Naive B cell (primary cell): ENCODE results near the gene PRSS35. TPM values are rescaled to one million over a fixed set of nuclear protein-coding genes. Genes with fewer than 3 reads are reported as not detected.
"Not testable (repeated sequence)": the region's sequence is repeated elsewhere in the genome, so short reads cannot be mapped to it uniquely, and the experiment has no call there.

Experiments used
- ATAC-seq, 2 donors: fragments of 150-1000 bp; cut with Tn5 transposase; 2 replicates each; pipeline ENCODE4 v1.10.0; 2021; ENCODE audit warnings: low read depth in 2 of 2, mild to moderate bottlenecking in 2 of 2, moderate library complexity in 2 of 2
- DNase-seq: peaks from one replicate; pipeline ENCODE4 v3.0.0; 2022
- H3K27ac Mint-ChIP-seq, 6 donors: one replicate each; pipeline ENCODE4 v1.8.0; 2020 to 2022; ENCODE audit warnings: mild to moderate bottlenecking in 6 of 6, mixed read lengths in 6 of 6, moderate library complexity in 5 of 6, inconsistent platforms in 2 of 6
- H3K27me3 Mint-ChIP-seq, 3 donors: one replicate each; pipeline ENCODE4 v1.8.0; 2021 to 2022; ENCODE audit warnings: mixed read lengths in 3 of 3, mild to moderate bottlenecking in 1 of 3
- H3K36me3 Mint-ChIP-seq, 2 donors: one replicate each; pipeline ENCODE4 v1.8.0; 2020 to 2022; ENCODE audit warnings: mixed read lengths in 2 of 2, inconsistent platforms in 1 of 2, mild to moderate bottlenecking in 1 of 2
- H3K4me1 Mint-ChIP-seq, 3 donors: one replicate each; pipeline ENCODE4 v1.8.0; 2020 to 2022; ENCODE audit warnings: mixed read lengths in 3 of 3, inconsistent platforms in 1 of 3, mild to moderate bottlenecking in 1 of 3, moderate library complexity in 1 of 3
- H3K4me3 Mint-ChIP-seq, 8 donors: one replicate each; pipeline ENCODE4 v1.8.0; 2020 to 2022; ENCODE audit warnings: mild to moderate bottlenecking in 8 of 8, mixed read lengths in 8 of 8, moderate library complexity in 8 of 8, inconsistent platforms in 2 of 8
- H3K9me3 Mint-ChIP-seq, 7 donors: one replicate each; pipeline ENCODE4 v1.8.0; 2020 to 2022; ENCODE audit warnings: mixed read lengths in 7 of 7, mild to moderate bottlenecking in 5 of 7, inconsistent platforms in 2 of 7, moderate library complexity in 1 of 7
- polyA plus RNA-seq, 6 donors: library from polyadenylated mRNA; unstranded; fragments of 300-500 nt; fragmentation: Illumina TruSeq; gene quantifications; one replicate each; pipeline ENCODE4 v1.2.3, GENCODE V29; 2021; ENCODE audit warnings: low read depth in 6 of 6

PRSS35 gene
- not detected for polyA plus RNA-seq

GRCh38 chr6:83511901-83512681 is at the start of gene PRSS35:
Gene PRSS35, plus strand, starts transcription at chr6:83512534. Its CDS starts 10,908 bp downstream, at chr6:83523442.
- Mint-ChIP-seq H3K4me1 (peaks cover 8 to 11% (median 9%) of the 10 kb centered on the region in 3 donors), H3K27ac (no peak within 1 kb of the TSS), H3K4me3 (peak within 1 kb of the TSS in 4 of 8 donors; percentile 32 to 65 (median 42)), H3K9me3 (no peaks in the 10 kb centered on the region), H3K27me3 (peaks cover 43 to 62% (median 55%) of the 10 kb centered on the region in 3 donors), H3K36me3 (no peaks in the 10 kb centered on the region)
- DNase-seq: no peak
- ATAC-seq: peak in 1 of 2 donors; percentile 28

- H3K4me3 Mint-ChIP-seq: no peak overlapping the region
- no peak for DNase-seq
- H3K36me3 Mint-ChIP-seq: no peaks in the 10 kb centered on the region
- H3K27me3 Mint-ChIP-seq: peaks cover 0 to 7% (median 0%) of the 10 kb centered on the region in 3 donors
- H3K27ac Mint-ChIP-seq: no peak overlapping the region
- H3K4me1 Mint-ChIP-seq: no peaks in the 10 kb centered on the region
- no peak for ATAC-seq
- peaks cover 0 to 3% (median 0%) of the 10 kb centered on the region in 7 donors for H3K9me3 Mint-ChIP-seq
Observed at GRCh38 chr6:83463886-83464285, 48.4 kb upstream of the PRSS35 start.

- ATAC-seq: no peak
- no peak overlapping the region for H3K27ac Mint-ChIP-seq
- no peaks in the 10 kb centered on the region for H3K4me1 Mint-ChIP-seq
- H3K36me3 Mint-ChIP-seq: no peaks in the 10 kb centered on the region
- H3K27me3 Mint-ChIP-seq: peaks cover 0 to 7% (median 0%) of the 10 kb centered on the region in 3 donors
- H3K9me3 Mint-ChIP-seq: peaks cover 0 to 3% (median 0%) of the 10 kb centered on the region in 7 donors
- DNase-seq: no peak
- peak overlapping the region in 1 of 8 donors; percentile 19 for H3K4me3 Mint-ChIP-seq
Observed at GRCh38 chr6:83464381-83465140, 47.8 kb upstream of the PRSS35 start.

- no peaks in the 10 kb centered on the region for H3K4me1 Mint-ChIP-seq
Observed at GRCh38 chr6:83466328-83466727, 46.0 kb upstream of the PRSS35 start.

GRCh38 chr6:83467620-83468036 is 44.7 kb upstream of the PRSS35 start:
- Mint-ChIP-seq H3K27ac (no peak overlapping the region), H3K9me3 (peaks cover 0 to 3% (median 0%) of the 10 kb centered on the region in 7 donors), H3K27me3 (peaks cover 0 to 7% (median 5%) of the 10 kb centered on the region in 3 donors), H3K4me1 (no peaks in the 10 kb centered on the region), H3K36me3 (no peaks in the 10 kb centered on the region), H3K4me3 (no peak overlapping the region)
- ATAC-seq (no peak), DNase-seq (no peak)

More at GRCh38 chr6:83466328-83466727, 46.0 kb upstream of the PRSS35 start:
- H3K27ac Mint-ChIP-seq: no peak overlapping the region
- no peak overlapping the region for H3K4me3 Mint-ChIP-seq
- ATAC-seq (no peak), DNase-seq (no peak)
- peaks cover 0 to 7% (median 0%) of the 10 kb centered on the region in 3 donors for H3K27me3 Mint-ChIP-seq
- no peaks in the 10 kb centered on the region for H3K36me3 Mint-ChIP-seq
- H3K9me3 Mint-ChIP-seq: peaks cover 0 to 3% (median 0%) of the 10 kb centered on the region in 7 donors

- peaks cover 3 to 6% (median 5%) of the 10 kb centered on the region in 3 donors for H3K27me3 Mint-ChIP-seq
- no peaks in the 10 kb centered on the region for H3K36me3 Mint-ChIP-seq
- H3K4me1 Mint-ChIP-seq: no peaks in the 10 kb centered on the region
- peaks cover 0 to 3% (median 0%) of the 10 kb centered on the region in 7 donors for H3K9me3 Mint-ChIP-seq
- ATAC-seq (no peak), DNase-seq (no peak)
- H3K27ac Mint-ChIP-seq: no peak overlapping the region
- H3K4me3 Mint-ChIP-seq: no peak overlapping the region
Observed at GRCh38 chr6:83470001-83470400, 42.3 kb upstream of the PRSS35 start.

GRCh38 chr6:83470587-83470986 is 41.7 kb upstream of the PRSS35 start:
- H3K4me1 Mint-ChIP-seq: no peaks in the 10 kb centered on the region
- peaks cover 4 to 6% (median 5%) of the 10 kb centered on the region in 3 donors for H3K27me3 Mint-ChIP-seq
- no peak overlapping the region for H3K4me3 Mint-ChIP-seq
- no peak for DNase-seq
- no peak overlapping the region for H3K27ac Mint-ChIP-seq
- H3K36me3 Mint-ChIP-seq: no peaks in the 10 kb centered on the region
- ATAC-seq: no peak
- H3K9me3 Mint-ChIP-seq: peaks cover 0 to 3% (median 0%) of the 10 kb centered on the region in 7 donors

GRCh38 chr6:83472767-83473166 is 39.6 kb upstream of the PRSS35 start:
- ATAC-seq: no peak
- Mint-ChIP-seq H3K4me1 (no peaks in the 10 kb centered on the region), H3K4me3 (no peak overlapping the region), H3K27ac (no peak overlapping the region), H3K27me3 (peaks cover 4 to 6% (median 5%) of the 10 kb centered on the region in 3 donors), H3K9me3 (peaks cover 0 to 3% (median 0%) of the 10 kb centered on the region in 7 donors), H3K36me3 (no peaks in the 10 kb centered on the region)
- DNase-seq: no peak

- Mint-ChIP-seq H3K27me3 (peaks cover 4 to 6% (median 5%) of the 10 kb centered on the region in 3 donors), H3K9me3 (peaks cover 0 to 3% (median 0%) of the 10 kb centered on the region in 7 donors), H3K27ac (no peak overlapping the region), H3K4me3 (no peak overlapping the region), H3K36me3 (no peaks in the 10 kb centered on the region), H3K4me1 (no peaks in the 10 kb centered on the region)
- no peak for DNase-seq
- no peak for ATAC-seq
Observed at GRCh38 chr6:83474309-83474708, 38.0 kb upstream of the PRSS35 start.

- Mint-ChIP-seq H3K4me3 (no peak overlapping the region), H3K9me3 (peaks cover 0 to 4% (median 0%) of the 10 kb centered on the region in 7 donors), H3K27ac (no peak overlapping the region), H3K27me3 (peaks cover 5 to 12% (median 6%) of the 10 kb centered on the region in 3 donors), H3K4me1 (no peaks in the 10 kb centered on the region), H3K36me3 (no peaks in the 10 kb centered on the region)
- ATAC-seq (no peak), DNase-seq (no peak)
Observed at GRCh38 chr6:83476971-83477370, 35.4 kb upstream of the PRSS35 start.

- H3K27ac Mint-ChIP-seq: no peak overlapping the region
- no peak for ATAC-seq
- no peak for DNase-seq
- no peaks in the 10 kb centered on the region for H3K36me3 Mint-ChIP-seq
- no peaks in the 10 kb centered on the region for H3K4me1 Mint-ChIP-seq
- no peak overlapping the region for H3K4me3 Mint-ChIP-seq
- H3K9me3 Mint-ChIP-seq: peaks cover 0 to 4% (median 0%) of the 10 kb centered on the region in 7 donors
- H3K27me3 Mint-ChIP-seq: peaks cover 0 to 12% (median 0%) of the 10 kb centered on the region in 3 donors
Observed at GRCh38 chr6:83479389-83479788, 32.9 kb upstream of the PRSS35 start.

GRCh38 chr6:83480470-83480869 is 31.9 kb upstream of the PRSS35 start:
- Mint-ChIP-seq H3K36me3 (no peaks in the 10 kb centered on the region), H3K9me3 (peaks cover 0 to 4% (median 0%) of the 10 kb centered on the region in 7 donors), H3K4me3 (no peak overlapping the region), H3K4me1 (no peaks in the 10 kb centered on the region), H3K27me3 (peaks cover 0 to 8% (median 0%) of the 10 kb centered on the region in 3 donors), H3K27ac (no peak overlapping the region)
- DNase-seq: no peak
- ATAC-seq: no peak

- ATAC-seq, DNase-seq, H3K36me3 Mint-ChIP-seq, H3K4me3 Mint-ChIP-seq, H3K4me1 Mint-ChIP-seq, H3K9me3 Mint-ChIP-seq, H3K27me3 Mint-ChIP-seq, H3K27ac Mint-ChIP-seq: not testable (repeated sequence)
Observed at GRCh38 chr6:83481938-83482337, 30.4 kb upstream of the PRSS35 start.
